NCI-H1092 (cell line): Measurements from ENCODE around the gene PATL2.
"Not testable (repeated sequence)": the region's sequence is repeated elsewhere in the genome, so short reads cannot be mapped to it uniquely, and the experiment has no call there.

Experiments
- DNase-seq: peaks from one replicate; lab custom pipeline; 2025; lab: John Stamatoyannopoulos, UW

Gene PATL2

DNA sequence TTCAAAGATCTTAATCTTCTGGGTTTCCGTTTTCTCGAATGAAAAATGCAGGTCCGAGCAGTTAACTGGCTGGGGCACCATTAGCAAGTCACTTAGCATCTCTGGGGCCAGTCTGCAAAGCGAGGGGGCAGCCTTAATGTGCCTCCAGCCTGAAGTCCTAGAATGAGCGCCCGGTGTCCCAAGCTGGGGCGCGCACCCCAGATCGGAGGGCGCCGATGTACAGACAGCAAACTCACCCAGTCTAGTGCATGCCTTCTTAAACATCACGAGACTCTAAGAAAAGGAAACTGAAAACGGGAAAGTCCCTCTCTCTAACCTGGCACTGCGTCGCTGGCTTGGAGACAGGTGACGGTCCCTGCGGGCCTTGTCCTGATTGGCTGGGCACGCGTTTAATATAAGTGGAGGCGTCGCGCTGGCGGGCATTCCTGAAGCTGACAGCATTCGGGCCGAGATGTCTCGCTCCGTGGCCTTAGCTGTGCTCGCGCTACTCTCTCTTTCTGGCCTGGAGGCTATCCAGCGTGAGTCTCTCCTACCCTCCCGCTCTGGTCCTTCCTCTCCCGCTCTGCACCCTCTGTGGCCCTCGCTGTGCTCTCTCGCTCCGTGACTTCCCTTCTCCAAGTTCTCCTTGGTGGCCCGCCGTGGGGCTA lies at the start of gene PATL2, which contains the start of gene B2M:
TSS of gene PATL2 (minus strand) at position 228 of the 647 bp plus-strand sequence. CDS start 34,833 bp downstream, outside the sequence.
TSS of gene B2M (plus strand) at position 422 of the 647 bp plus-strand sequence. CDS start at position 452, 30 bp downstream.
- peak; percentile 90 for DNase-seq

DNA sequence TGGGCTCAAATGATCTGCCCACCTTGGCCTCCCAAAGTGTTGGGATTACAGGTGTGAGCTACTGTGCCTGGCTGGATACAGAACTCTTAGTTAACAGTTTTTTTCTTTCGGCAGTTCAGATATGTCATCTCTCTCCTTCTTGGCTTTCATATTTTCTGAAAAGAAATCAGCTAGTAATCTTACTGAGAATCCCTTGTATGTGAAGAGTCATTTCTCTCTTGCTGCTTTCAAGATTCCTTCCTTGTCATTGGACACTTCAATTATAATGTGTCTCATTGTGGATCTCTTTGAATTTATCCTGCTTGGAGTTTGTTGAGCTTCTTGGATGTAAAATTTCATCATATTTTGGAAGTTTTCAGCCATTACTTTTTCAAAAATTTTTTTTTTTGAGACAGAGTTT lies 42.2 kb upstream of the PATL2 start:
- no peak for DNase-seq

DNA sequence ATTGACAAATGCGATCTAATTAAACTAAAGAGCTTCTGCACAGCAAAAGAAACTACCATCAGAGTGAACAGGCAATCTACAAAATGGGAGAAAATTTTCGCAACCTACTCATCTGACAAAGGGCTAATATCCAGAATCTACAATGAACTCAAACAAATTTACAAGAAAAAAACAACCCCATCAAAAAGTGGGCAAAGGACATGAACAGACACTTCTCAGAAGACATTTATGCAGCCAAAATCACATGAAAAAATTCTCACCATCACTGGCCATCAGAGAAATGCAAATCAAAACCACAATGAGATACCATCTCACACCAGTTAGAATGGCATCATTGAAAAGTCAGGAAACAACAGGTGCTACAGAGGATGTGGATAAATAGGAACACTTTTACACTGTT lies 32.3 kb upstream of the PATL2 start:
- not testable (repeated sequence) for DNase-seq

DNA sequence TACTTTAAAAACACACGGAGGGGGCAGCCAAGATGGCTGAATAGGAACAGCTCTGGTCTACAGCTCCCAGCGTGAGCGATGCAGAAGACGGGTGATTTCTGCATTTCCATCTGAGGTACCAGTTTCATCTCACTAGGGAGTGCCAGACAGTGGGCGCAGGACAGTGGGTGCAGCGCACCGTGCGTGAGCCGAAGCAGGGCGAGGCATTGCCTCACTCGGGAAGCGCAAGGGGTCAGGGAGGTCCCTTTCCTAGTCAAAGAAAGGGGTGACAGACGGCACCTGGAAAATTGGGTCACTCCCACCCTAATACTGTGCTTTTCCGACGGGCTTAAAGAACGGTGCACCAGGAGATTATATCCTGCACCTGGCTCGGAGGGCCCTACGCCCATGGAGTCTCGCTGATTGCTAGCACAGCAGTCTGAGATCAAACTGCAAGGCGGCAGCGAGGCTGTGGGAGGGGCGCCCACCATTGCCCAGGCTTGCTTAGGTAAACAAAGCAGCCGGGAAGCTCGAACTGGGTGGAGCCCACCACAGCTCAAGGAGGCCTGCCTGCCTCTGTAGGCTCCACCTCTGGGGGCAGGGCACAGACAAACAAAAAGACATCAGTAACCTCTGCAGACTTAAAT lies 28.2 kb upstream of the PATL2 start:
- not testable (repeated sequence) for DNase-seq

DNA sequence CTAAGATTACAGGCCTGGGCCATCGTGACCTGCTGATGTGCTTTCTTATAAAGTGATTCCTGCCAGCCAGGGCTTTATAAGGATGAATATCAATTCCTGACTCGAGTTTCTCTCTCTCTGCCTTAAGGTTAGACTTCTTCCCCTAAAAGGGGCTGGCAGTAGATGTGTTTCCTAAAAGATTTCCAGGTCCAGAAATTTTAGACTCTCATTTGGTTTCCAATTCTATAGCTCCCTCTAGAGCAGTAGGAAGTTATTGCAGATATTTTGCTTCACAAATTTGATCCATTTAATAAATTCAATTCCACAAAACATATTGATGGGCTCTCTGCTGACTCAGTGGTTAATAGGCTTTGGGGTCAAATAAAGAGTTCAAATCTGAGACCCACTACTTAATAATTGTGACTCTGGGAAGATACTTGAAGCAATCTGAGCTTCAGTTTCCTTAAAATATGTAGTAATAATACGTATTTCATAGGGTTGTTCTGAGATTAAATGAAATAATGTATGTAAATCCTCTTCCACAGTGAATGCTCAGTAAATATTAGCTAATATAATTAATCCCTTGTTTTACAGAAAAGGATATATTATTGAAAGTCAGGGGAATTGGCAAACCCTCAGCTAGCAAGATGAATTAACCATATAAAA lies 27.3 kb upstream of the PATL2 start:
- DNase-seq: peak; percentile 1

DNA sequence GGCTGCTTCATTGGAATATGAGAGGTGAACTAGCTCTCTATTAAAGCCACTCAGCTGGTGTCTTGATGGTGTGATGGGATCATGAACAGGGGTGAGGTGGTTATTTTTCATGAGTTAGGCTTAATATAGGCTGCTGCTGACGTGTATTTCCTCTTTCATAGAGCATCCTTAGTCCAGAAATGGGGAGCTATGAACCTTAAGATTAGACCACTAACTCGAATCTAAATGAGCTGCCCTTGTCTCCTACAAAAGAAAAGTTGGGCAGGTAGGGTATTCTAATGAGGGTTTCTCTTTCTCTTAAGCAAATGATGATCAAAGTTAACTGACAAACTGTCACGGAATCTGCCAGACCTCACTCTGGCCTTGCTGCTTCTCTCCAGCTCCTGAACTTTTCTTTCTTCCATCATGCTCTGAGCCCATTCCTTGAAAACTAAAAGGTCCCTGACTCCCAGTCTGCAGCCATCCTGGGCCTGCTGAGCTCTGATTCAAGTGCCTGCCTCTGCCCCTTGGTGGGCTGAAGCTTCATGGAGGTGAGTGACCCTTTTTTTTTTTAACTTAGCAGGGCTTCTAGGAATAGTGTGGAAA lies 25.1 kb upstream of the PATL2 start, which contains the start of gene TRIM69:
TSS of gene TRIM69 (plus strand) at position 348 of the 585 bp plus-strand sequence. CDS start at position 525, 177 bp downstream.
- DNase-seq: no peak

DNA sequence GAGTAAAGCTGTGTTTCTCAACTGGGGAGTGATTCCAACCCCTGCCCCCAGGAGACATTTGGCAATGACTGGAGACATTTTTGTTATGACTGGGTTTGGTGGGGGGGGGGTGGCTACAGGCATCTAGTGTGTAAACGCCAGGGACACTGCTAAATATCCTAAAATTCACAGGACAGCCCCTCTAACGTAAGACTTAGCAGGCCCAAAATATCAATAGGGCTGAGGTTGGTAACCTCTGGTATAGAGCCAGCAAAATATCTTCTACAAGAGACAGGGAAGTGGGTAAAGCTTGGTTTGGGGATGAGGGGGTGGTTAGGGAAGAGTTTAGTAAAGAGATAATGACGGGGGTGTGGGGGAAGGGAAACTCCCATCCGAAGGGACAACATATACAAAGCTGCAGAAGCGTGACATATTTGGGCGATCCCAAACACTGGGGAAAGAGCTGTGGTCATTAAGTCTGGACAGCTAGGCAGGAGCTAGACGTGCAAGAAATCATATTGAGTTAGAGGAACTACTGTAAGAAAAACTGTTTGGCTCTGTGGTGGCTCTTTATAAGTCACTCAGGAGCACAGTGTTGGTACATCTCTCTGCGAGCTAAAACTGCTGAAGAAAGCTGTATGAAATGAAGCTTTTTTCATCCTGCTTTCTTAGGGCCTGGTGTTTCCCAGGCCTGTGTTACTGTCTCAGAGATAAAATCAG lies 24.5 kb upstream of the PATL2 start:
- no peak for DNase-seq

DNA sequence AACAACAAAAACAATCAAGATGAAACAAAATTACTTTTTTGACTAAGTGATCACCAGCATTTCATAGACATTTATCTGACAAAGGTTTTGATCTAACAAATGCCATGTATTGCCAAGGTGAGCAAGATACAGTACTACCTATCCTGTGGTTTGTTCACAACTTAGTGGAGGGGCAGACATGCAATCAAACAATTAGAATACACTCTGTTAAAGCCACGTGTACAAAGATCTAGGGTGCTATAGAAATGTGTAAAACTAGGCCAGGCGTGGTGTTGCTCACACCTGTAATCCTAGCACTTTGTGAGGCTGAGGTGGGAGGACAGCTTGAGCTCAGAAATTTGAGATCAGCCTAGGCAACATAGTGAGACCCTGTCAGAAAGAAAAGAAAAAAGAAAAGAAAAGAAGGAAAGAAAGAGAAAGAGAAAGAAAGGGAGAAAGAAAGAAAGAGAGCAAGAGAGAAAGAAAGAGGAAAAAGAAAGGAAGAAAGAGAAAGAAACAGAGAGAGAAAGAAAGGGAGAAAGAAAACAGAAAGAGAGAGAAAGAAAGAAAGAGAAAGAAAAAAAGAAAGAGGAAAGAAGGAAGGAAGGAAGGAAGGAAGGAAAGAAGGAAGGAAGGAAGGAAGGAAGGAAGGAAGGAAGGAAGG lies 23.8 kb upstream of the PATL2 start:
- no peak for DNase-seq

DNA sequence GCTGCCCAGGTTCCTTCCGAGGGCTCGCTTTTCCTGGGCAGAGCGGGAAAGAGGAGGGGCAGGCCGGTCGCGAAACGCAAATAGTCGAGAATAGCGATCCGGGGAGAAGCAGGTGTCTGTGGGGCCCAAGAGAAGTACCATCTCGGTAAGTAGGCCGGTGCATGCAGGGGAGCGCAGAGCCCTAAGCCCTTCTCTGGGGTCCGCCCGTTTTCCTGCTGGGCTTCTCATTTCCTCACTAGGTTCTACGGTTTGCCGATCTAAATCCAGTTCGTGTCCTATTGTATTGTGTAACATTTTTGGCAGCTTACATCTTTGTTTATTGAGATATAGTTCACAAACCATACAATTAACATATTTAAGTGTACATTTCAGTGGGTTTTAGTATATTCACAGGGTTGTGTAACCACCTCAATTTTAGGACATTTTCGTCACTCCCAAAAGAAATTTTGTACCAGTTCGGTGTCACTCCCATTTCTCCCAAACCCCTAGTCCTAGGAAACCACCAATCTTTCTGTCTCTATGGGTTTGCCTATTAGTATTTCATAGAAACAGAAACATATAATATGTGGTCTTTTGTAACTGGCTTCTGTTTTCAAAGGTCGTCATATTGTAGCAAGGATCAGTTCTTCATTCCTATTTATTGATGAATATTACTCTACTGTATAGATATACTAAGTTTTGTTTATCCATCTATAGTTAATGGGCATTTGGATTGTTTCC lies 18.4 kb upstream of the PATL2 start:
- no peak for DNase-seq

DNA sequence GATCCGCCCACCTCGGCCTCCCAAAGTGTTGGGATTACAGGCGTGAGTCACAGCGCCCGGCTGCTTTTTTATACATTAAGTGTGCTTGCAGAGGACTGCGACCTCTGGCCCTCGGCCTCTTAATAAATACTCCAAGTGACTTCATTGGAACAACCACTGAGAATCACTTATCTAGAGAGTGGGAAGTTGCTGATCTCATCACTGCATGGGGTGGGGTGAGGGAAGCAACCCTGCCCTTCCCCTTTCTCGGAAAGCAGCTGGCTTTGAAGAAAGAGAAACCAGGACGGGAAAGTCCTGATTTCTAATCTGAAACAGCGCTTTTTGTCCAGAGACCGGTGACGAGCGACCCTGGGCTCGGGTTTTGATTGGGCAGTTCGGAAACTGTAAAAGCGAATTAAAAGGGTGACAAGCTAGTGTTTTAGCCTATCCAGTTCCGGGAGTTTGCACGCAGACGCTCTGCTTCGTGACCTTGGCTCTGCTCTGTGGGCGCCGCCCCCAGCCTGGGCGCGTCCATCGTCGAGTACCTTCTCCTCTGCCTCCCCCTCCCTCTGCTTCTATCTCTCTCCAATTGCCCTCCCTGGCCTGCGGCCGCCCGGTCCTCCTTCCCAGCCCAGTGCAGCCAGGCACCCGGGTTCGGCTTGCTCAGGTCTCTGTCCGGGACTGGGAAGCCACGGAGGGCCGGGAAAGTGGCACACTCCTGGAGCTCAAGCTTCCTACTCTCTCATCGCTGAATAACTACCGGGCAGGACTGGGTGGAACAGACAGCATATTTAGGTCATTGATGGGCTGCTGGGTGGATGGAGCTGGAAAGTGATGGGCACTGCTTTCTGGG lies 17.7 kb upstream of the PATL2 start:
- DNase-seq: peak; percentile 89

DNA sequence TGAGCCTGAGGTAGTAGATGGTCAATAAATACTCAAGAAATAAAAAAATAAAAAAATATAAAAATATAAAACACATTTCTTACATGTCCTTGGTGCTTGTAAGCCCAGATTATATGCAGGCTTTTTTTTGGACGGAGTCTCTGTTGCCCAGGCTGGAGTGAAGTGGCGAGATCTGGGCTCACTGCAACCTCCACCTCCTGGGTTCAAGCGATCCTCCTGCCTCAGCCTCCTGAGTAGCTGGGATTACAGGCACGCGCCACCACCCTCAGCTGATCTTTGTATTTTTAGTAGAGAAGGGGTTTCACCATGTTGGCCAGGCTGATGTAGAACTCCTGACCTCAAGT lies 17.1 kb upstream of the PATL2 start:
- DNase-seq: not testable (repeated sequence)

DNA sequence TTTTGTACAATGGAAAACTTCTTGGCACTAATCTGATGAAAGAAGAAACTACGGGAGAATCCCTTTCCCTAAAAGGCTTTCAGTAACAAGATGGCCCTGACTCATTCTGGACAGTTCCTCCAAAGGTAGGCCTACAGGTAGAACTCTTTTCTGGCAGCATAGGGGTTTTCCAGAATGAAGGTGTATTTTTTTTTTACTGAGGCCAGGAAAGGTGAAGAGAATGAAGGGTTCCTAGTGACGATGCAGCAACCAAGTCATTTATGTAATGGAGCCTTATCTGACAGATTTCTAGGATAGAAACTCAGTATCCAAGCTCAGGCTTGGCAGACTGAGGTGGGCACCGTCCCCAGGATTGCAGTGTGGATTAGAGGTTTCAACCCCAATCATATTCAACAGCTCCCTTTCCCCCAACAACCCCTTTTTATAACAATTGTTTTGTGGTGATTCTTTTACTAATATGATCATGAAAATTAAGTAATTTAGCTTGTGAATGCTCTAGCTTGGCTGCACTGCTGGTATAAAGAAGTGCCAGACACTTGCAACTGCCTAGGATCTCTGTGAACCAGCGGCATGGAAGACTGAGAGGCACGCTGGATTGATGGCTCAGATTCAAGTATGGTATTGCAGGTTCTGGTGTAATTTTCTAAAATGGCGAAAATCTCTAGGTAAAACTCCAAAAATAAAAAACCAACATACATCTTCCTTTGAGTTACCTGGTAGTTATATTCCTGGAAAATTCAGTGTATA lies 16.5 kb upstream of the PATL2 start:
- no peak for DNase-seq

DNA sequence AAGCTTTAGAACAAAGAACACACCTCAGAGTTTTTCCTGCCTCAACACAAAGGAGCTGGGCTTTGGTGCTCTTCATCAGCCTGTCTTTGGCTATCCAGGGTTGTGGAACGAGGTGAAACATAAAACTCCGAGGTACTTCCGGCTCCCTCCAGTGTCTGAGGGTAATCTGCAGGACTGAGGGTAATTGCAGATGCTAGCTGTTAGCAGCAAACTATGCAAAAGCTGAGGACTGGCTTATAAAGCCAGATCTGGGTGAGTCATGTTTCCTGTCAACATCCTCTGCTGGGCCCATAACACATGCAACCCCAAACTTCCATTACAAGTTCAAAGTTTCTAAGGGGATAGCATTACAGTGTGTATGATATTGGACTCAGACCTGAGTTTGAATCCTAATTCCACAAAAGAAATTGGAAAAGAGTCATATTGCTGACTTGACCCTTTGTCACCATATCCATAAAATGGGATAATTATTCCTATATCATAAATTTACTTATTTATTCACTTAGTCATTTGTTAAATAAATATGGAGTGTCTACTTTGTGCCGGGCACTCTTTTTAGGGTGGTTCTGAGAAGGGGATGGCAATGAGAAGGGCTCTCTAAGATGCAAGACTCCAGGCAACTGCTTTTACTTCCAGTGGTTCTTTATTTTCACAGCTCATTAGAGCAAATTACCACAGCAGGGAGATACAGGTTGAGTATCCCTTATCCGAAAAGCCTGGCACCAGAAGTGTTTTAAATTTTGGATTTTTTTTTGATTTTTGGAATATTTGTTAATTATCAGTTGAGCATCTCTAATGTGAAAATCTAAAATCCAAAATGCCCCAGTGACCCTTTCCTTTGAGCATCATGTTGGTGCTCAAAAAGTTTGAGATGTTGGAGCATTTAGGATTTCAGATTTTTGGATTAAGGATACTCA lies 15.7 kb upstream of the PATL2 start:
- DNase-seq: no peak

DNA sequence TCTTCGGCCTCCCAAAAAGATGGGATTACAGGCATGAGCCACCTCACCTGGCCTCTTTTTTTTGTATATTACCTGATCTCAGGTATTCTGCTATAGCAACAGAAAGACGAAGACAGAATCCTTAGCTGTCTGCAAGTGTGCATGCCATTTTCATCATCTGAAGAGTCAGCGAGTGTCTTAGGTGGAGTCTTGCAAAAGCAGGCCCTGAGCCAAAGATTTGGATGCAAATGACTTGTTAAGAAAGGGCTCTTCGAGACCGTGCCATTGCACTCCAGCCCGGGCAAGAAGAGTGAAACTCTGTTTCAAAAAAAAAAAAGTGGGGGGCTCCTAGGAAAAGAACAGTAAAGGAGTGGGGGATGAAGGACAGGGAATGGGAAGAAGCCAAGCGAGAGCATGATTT lies 15.0 kb upstream of the PATL2 start:
- DNase-seq: no peak

DNA sequence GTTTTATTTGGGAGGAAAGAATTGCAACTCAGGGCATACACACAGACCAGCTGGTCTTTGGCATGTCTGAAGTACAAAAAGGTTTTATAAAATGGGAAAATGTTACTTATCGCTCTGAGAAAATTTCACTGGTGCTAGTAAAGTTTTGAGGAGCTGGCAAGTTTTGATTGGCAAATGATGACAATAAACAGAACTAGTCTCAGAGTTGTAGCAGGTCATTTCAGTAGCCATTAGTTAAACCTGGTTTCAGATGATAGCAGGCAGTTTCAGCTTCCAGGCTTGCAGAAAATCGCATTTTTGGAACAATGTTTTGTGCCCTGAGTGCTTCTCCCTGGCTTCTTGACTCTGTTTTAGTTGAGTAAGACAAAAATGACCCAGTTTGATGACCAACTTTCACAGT lies 10.9 kb upstream of the PATL2 start:
- no peak for DNase-seq

DNA sequence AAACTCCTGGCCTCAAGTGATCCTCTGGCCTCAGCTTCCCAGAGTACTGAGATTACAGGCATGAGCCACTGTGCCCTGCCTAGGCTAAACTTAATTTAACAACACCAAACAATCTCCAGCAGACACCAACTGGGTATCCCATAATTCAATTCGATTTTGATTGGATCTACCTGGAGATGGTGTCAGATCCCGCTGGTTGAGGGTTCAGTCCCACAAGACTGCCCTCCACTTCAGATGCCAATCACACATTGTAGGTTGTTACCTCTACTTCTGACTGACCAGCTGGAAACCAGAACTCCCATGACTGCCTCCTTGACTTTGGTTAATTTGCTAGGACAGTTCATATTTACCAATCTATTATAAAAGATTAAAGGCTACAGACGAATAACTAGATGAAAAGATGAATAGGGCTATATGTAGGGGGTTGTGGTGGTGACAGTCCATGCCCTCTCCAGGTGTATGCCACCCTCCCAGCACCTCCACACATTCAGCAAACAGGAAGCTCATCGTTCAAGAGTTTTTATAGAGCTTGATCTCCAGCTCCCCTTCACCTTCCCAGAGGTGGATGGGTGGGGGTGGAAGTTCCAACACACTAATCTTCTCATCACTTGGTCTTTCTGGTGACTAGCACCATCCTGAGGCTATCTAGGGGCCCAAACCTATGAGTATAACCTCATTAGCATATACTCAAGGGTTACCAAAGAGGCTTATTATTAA lies 9.5 kb upstream of the PATL2 start:
- no peak for DNase-seq

DNA sequence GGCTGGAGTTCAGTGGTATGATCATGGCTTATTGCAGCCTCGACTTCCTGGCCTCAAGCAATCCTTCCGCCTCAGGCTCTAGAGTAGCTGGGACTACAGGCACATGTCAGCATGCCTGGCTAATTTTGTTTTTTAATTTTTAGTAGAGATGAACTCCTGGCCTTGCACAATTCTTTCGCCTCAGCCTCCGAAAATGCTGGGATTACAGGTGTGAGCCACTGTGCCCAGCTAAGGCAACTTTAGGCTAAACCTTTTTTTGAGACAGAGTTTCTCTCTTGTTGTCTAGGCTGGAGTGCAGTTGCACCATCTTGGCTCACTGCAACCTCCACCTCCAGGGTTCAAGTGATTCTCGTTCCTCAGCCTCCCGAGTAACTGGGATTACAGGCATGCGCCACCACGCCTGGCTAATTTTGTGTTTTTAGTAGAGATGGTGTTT lies 8.9 kb upstream of the PATL2 start:
- not testable (repeated sequence) for DNase-seq
